ENCODE measurements around the gene WNT9A. TPM values are rescaled to one million over a fixed set of nuclear protein-coding genes. Genes with fewer than 3 reads are reported as not detected.

Gene WNT9A
- total and polyA plus RNA-seq, 4 donors, result 0.03 to 0.08 TPM; not detected in 2

DNA sequence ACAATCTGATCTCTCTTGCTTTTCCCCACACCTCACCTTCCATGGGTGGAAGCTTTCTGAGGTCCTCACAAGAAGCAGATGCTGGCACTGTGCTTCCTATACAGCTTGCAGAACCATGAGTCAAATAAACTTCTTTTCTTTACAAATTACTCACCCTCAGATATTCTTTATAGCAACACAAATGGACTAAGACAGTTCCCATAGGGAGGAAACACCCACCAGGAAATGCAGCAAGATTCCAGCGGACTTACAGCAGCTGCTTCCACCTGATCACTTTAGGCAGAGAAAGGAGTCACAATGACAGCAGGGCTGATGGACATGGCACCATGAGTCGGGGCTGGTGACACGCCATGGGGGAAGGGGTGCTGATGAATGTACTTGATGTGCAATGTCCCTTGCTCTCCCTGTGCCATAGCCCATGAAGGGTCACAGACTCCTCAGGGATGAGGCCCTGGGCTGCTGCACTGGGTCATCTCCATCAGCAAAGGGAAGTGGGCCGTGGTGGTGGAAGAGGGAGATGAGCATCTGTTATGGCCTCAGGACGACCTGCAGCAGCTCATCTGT is 78.4 kb downstream of the WNT9A start (continued):
- TF ChIP-seq, protein P1, sequence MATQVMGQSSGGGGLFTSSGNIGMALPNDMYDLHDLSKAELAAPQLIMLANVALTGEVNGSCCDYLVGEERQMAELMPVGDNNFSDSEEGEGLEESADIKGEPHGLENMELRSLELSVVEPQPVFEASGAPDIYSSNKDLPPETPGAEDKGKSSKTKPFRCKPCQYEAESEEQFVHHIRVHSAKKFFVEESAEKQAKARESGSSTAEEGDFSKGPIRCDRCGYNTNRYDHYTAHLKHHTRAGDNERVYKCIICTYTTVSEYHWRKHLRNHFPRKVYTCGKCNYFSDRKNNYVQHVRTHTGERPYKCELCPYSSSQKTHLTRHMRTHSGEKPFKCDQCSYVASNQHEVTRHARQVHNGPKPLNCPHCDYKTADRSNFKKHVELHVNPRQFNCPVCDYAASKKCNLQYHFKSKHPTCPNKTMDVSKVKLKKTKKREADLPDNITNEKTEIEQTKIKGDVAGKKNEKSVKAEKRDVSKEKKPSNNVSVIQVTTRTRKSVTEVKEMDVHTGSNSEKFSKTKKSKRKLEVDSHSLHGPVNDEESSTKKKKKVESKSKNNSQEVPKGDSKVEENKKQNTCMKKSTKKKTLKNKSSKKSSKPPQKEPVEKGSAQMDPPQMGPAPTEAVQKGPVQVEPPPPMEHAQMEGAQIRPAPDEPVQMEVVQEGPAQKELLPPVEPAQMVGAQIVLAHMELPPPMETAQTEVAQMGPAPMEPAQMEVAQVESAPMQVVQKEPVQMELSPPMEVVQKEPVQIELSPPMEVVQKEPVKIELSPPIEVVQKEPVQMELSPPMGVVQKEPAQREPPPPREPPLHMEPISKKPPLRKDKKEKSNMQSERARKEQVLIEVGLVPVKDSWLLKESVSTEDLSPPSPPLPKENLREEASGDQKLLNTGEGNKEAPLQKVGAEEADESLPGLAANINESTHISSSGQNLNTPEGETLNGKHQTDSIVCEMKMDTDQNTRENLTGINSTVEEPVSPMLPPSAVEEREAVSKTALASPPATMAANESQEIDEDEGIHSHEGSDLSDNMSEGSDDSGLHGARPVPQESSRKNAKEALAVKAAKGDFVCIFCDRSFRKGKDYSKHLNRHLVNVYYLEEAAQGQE (IDR thresholded peaks at IDR 0.05), result no peak
- TF ChIP-seq JUND (IDR thresholded peaks at IDR 0.05) (no peak), FOXA2 (IDR thresholded peaks at IDR 0.05) (no peak)
- TF ChIP-seq, protein P2, sequence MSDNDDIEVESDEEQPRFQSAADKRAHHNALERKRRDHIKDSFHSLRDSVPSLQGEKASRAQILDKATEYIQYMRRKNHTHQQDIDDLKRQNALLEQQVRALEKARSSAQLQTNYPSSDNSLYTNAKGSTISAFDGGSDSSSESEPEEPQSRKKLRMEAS (IDR thresholded peaks at IDR 0.05), result no peak
- TF ChIP-seq, protein P3, sequence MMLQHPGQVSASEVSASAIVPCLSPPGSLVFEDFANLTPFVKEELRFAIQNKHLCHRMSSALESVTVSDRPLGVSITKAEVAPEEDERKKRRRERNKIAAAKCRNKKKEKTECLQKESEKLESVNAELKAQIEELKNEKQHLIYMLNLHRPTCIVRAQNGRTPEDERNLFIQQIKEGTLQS (IDR thresholded peaks at IDR 0.05), result no peak

Small RNAs within 50 kb of the gene (small RNA-seq; reads per million reads assigned to genes)
- gene MIR5008 (not detected), gene SEPT14P17 (not detected)

Other genes starting within 250 kb of the WNT9A start
- 10 to 100 TPM; 12.6 to 22.1 TPM for gene JMJD4, start 212.6 kb downstream of the WNT9A start, total RNA-seq
- 10 to 100 TPM; 12.4 to 15.5 TPM for gene JMJD4, start 212.6 kb downstream of the WNT9A start, polyA plus RNA-seq
- gene SNAP47, start 212.5 kb downstream of the WNT9A start, total RNA-seq, result 10 to 100 TPM; 16.8 to 23.3 TPM
- 10 to 100 TPM; 15.3 to 15.7 TPM for gene SNAP47, start 212.5 kb downstream of the WNT9A start, polyA plus RNA-seq
- gene PRSS38, start 132.3 kb downstream of the WNT9A start, total RNA-seq, result not detected
- gene PRSS38, start 132.3 kb downstream of the WNT9A start, polyA plus RNA-seq, result not detected
- gene WNT3A, start 59.1 kb upstream of the WNT9A start, total RNA-seq, result not detected
- not detected for gene WNT3A, start 59.1 kb upstream of the WNT9A start, polyA plus RNA-seq
- gene ARF1, start 134.8 kb upstream of the WNT9A start, total RNA-seq, result 100 to 1,000 TPM; 151 to 208 TPM
- 100 to 1,000 TPM; 217 to 282 TPM for gene ARF1, start 134.8 kb upstream of the WNT9A start, polyA plus RNA-seq
- 1 to 10 TPM; 4.0 to 6.9 TPM for gene C1orf35, start 155.4 kb upstream of the WNT9A start, total RNA-seq
- 1 to 10 TPM; 6.0 to 7.5 TPM for gene C1orf35, start 155.4 kb upstream of the WNT9A start, polyA plus RNA-seq
- 10 to 100 TPM; 38.9 to 44.4 TPM for gene MRPL55, start 161.4 kb upstream of the WNT9A start, total RNA-seq
- gene MRPL55, start 161.4 kb upstream of the WNT9A start, polyA plus RNA-seq, result 100 to 1,000 TPM in 1 of 2 donors, 10 to 100 TPM in 1; 79.5 to 119 TPM
- 100 to 1,000 TPM; 147 to 251 TPM for gene GUK1, start 192.3 kb upstream of the WNT9A start, total RNA-seq
- gene GUK1, start 192.3 kb upstream of the WNT9A start, polyA plus RNA-seq, result 100 to 1,000 TPM; 186 to 245 TPM
- gene GJC2, start 202.0 kb upstream of the WNT9A start, total RNA-seq, result under 1 TPM; 0.25 to 0.79 TPM
- under 1 TPM in 1 of 2 donors, not detected in 1; 0.10 TPM for gene GJC2, start 202.0 kb upstream of the WNT9A start, polyA plus RNA-seq
- gene IBA57, start 217.9 kb upstream of the WNT9A start, total RNA-seq, result 10 to 100 TPM in 1 of 2 donors, 1 to 10 TPM in 1; 8.4 to 12.0 TPM
- gene IBA57, start 217.9 kb upstream of the WNT9A start, polyA plus RNA-seq, result 1 to 10 TPM; 1.6 to 8.5 TPM